Effector memory CD4-positive, alpha-beta T cell (primary cell): ENCODE data around the gene HOXB9.
A peak's percentile ranks its signal among the peaks of the same experiment; 100 is the strongest.

ENCODE experiments used
- DNase-seq, 3 donors: peaks; one replicate each; pipeline ENCODE4 v3.0.0-alpha.2; 2020
- H3K27ac ChIP-seq: 2 replicates; pipeline ENCODE4 v1.7.0; 2013; ENCODE audit warnings: mild to moderate bottlenecking, low read length, moderate library complexity; ENCODE audit not compliant: insufficient read depth, poor library complexity, severe bottlenecking
- H3K27me3 ChIP-seq: replicated peaks from 2 replicates; pipeline ENCODE4 v1.7.0; 2013; ENCODE audit warnings: mild to moderate bottlenecking, low read length; ENCODE audit not compliant: insufficient read depth, control insufficient read depth, poor library complexity, severe bottlenecking
- H3K36me3 ChIP-seq: 2 replicates; pipeline ENCODE4 v1.7.0; 2013; ENCODE audit warnings: mild to moderate bottlenecking, low read length, moderate library complexity; ENCODE audit not compliant: control insufficient read depth, insufficient read depth
- H3K4me1 ChIP-seq: 2 replicates; pipeline ENCODE4 v1.7.0; 2013; ENCODE audit warnings: low read length, mild to moderate bottlenecking; ENCODE audit not compliant: control insufficient read depth, insufficient read depth, poor library complexity, severe bottlenecking
- H3K4me3 ChIP-seq: 2 replicates; pipeline ENCODE4 v1.7.0; 2013; ENCODE audit warnings: low read length, low read depth, mild to moderate bottlenecking; ENCODE audit not compliant: insufficient read depth, poor library complexity, severe bottlenecking
- H3K9me3 ChIP-seq: 2 replicates; pipeline ENCODE4 v1.7.0; 2013; ENCODE audit warnings: mild to moderate bottlenecking, low read length, moderate library complexity; ENCODE audit not compliant: control insufficient read depth
- total RNA-seq, 3 donors: gene quantifications; one replicate each; lab custom pipeline; 2026; lab: John Stamatoyannopoulos, UW

HOXB9 gene
- 0 to 0.44 (median 0.39) reads per million in 3 donors for total RNA-seq

DNA sequence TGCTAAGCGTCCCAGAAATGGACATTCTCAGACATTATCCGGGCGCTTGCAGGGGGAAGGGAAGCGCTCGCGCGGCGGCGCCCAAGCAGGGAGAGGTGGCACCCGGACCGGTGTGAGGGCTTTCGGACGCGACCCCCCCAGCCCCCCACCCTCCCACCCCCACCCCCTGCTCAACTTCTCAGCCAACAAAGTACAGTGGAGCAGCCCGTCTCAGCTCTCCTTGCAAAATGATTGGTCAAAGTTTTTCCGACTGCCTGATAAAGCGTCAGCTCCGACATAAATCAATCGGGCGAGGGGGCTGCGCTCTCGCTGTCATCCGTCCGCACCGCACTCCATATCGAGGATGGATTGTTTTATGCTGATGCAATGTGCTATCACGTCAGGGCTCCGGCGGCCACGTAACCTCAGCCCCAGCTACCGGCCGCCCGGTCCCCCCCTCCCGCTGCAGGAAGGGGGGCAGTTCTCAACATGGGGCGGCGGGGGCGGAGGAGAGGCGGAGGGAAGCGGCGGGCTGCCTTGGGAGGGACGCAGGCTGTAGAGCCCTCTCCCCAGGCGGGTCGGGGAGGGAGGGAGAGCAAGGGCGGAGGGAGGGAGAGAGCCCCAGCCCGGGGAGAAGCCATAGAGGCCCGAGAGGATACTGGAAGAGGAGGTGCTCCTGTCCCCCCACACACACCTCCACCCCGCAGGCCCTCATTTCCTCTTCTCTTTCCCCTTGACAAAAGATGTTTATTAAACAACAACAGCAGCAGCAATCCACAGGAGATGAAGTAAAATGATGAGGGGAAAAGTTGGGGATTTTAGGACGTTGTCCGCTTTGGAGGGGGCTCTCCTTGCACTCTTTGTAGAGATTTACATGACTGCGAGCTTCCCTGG lies at the start of gene HOXB9:
Gene HOXB9, minus strand, starts transcription at position 114 of the 873 bp plus-strand sequence. Its CDS starts 89 bp downstream, at position 25.
- Histone ChIP-seq H3K4me3 (peak within 1 kb of the TSS; percentile 59), H3K27me3 (peaks cover 79% of the 10 kb centered on the region), H3K36me3 (no peaks in the 10 kb centered on the region), H3K4me1 (peaks cover 25% of the 10 kb centered on the region), H3K9me3 (no peaks in the 10 kb centered on the region), H3K27ac (no peak within 1 kb of the TSS)
- peak in 1 of 3 donors; percentile 32 for DNase-seq

DNA sequence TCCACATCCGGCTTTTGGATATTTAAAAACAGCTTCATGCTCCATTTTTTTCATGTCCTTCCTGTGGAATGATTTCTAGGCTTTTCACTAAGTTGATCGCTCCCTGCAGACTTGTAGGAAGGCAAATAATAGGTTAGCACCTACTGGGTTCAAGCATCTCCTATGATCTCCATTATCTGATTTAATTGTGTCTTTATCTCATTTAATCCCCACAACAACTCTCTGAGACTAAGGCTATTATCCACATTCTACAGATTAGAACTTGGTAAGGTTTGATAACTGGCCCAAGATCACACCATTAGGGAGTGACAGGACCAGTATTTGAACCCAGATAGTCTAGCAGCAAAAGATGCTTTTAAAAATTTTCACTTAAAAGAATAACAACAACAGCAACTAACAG lies 46.2 kb upstream of the HOXB9 start:
- H3K36me3 ChIP-seq: no peaks in the 10 kb centered on the region
- no peak overlapping the region for H3K4me3 ChIP-seq
- no peaks in the 10 kb centered on the region for H3K4me1 ChIP-seq
- H3K27me3 ChIP-seq: peaks cover 4% of the 10 kb centered on the region
- H3K27ac ChIP-seq: no peak overlapping the region
- H3K9me3 ChIP-seq: no peaks in the 10 kb centered on the region
- DNase-seq: no peak

GRCh38 chr17:48671697-48672171 lies 45.6 kb upstream of the HOXB9 start:
- no peaks in the 10 kb centered on the region for H3K9me3 ChIP-seq
- peak; percentile 30 to 49 (median 32) for DNase-seq
- H3K27ac ChIP-seq: no peak overlapping the region
- H3K36me3 ChIP-seq: no peaks in the 10 kb centered on the region
- no peaks in the 10 kb centered on the region for H3K4me1 ChIP-seq
- H3K4me3 ChIP-seq: no peak overlapping the region
- H3K27me3 ChIP-seq: peaks cover 4% of the 10 kb centered on the region

DNA sequence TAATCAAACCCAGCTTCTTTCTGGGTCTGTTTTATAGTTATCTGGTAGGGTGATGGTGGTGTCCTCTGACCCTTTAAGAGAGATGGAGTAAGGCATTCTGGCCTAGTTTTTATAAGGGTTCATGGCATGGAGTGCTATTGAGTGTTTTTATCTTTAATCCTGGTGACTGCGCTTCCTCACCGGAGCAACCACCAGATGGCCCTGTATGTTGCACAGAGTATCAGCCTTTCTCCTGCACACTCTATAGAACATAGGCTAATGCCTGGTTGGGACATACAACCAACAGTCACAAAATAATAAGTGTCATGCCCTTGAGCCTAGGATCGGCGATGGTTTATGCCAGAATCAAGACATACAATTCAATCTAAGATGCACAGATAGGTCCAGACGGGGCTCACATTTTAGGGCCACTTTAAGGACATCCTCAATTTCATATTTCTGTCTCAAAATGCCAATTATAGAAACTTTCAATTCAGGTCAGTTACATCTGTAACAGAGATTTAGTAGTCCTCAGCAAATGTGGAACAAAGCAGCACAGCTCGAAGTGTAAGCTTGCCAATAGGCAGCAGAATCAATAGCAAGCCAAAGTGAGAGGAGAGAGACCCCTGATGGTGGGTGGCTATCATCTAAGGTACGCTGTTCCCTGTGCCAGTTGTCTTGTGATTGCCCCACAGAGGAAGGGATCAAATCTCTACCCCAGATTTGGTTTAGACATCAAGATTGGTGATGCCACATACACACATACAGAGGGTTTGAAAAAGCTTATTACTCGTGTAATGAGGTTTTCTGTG lies 37.2 kb upstream of the HOXB9 start:
- no peaks in the 10 kb centered on the region for H3K4me1 ChIP-seq
- H3K27me3 ChIP-seq: no peaks in the 10 kb centered on the region
- H3K27ac ChIP-seq: no peak overlapping the region
- no peaks in the 10 kb centered on the region for H3K36me3 ChIP-seq
- H3K9me3 ChIP-seq: no peaks in the 10 kb centered on the region
- H3K4me3 ChIP-seq: no peak overlapping the region
- no peak for DNase-seq

DNA sequence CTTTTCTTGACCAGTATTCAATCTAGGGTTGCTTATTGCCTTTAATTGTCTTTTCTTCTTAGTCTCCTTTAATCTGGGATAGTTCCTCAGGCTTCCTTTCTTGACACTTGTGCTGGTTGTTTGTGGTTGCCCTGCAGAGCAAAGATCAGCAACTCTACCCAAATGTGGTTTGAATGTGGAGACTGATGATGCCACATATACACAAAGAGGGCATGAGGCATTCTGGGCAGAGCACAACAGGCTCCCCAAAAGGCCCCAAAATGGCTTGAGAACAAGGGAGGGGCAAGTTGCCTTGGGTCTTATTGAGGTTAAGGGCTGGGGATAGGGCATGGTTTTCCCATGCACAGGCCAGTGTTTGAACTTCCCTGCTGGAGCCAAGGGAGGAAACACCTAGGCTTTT lies 29.8 kb upstream of the HOXB9 start:
- Histone ChIP-seq H3K9me3 (no peaks in the 10 kb centered on the region), H3K36me3 (no peaks in the 10 kb centered on the region), H3K4me1 (no peaks in the 10 kb centered on the region), H3K27ac (no peak overlapping the region), H3K4me3 (no peak overlapping the region), H3K27me3 (no peaks in the 10 kb centered on the region)
- DNase-seq: no peak

- Histone ChIP-seq H3K27ac (no peak overlapping the region), H3K27me3 (peaks cover 27% of the 10 kb centered on the region), H3K9me3 (no peaks in the 10 kb centered on the region), H3K4me3 (no peak overlapping the region), H3K36me3 (no peaks in the 10 kb centered on the region), H3K4me1 (peaks cover 6% of the 10 kb centered on the region)
- no peak for DNase-seq
Measured at GRCh38 chr17:48649741-48650140, 23.6 kb upstream of the HOXB9 start.

DNA sequence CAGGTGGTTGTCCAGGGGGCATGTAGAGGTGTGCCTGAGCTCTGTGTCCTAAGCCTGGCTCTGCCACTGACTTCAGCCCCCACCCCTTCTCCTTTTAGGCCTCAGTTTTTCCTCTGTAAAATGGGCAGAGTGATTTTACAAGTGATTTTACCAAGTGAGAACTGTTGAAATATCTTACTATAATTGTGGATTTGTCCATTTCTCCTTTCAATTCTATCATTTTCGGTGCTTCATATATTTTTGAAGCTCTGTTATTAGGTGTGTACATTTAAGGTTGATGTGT lies 21.7 kb upstream of the HOXB9 start:
- Histone ChIP-seq H3K9me3 (no peaks in the 10 kb centered on the region), H3K4me3 (no peak overlapping the region), H3K27ac (no peak overlapping the region), H3K27me3 (peaks cover 37% of the 10 kb centered on the region), H3K4me1 (peaks cover 6% of the 10 kb centered on the region), H3K36me3 (no peaks in the 10 kb centered on the region)
- no peak for DNase-seq

DNA sequence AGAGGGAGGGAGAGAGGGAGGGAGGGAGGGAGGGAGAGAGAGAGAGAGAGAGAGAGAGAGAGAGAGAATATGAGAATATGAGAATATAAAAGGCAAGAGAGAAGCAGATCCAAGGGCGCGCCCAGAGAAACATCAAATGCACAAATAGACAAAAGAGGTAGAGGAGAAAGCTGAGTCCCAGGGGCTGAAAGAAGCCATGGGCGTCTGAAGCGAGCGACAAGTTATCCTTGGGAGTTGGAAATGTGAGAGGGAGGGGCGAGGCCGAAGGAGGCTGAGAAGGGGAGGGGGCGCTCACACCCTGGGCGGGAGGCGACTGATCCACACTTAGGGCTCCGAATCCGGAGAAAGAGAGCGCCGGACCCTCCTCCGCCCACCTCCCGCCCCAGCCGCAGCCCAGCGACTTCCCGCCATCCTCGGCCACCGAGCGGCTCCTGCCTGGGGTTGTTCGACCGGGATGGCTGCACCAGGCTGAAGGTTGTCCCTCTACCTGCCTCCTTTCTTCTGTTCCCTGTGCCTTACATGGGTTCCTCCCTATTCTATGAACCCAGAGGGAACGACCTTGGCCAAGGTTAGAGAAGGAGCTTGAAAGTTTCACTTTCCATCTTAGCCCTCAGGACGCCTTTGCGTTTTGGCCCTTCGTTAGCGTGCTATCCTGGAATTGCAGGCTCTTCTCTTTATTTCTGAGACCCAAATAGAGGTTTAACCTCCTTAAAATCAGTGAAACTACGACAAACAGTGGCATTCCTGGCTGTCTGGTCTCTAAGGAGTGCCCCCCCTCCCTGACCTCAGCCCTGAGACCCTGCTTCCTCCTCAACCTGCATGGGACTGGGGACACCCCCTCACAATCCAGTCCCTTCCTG lies 21.2 kb upstream of the HOXB9 start:
- Histone ChIP-seq H3K4me3 (peak overlapping the region; percentile 57), H3K9me3 (no peaks in the 10 kb centered on the region), H3K27me3 (peaks cover 40% of the 10 kb centered on the region), H3K4me1 (peaks cover 10% of the 10 kb centered on the region), H3K27ac (no peak overlapping the region), H3K36me3 (no peaks in the 10 kb centered on the region)
- DNase-seq: no peak

DNA sequence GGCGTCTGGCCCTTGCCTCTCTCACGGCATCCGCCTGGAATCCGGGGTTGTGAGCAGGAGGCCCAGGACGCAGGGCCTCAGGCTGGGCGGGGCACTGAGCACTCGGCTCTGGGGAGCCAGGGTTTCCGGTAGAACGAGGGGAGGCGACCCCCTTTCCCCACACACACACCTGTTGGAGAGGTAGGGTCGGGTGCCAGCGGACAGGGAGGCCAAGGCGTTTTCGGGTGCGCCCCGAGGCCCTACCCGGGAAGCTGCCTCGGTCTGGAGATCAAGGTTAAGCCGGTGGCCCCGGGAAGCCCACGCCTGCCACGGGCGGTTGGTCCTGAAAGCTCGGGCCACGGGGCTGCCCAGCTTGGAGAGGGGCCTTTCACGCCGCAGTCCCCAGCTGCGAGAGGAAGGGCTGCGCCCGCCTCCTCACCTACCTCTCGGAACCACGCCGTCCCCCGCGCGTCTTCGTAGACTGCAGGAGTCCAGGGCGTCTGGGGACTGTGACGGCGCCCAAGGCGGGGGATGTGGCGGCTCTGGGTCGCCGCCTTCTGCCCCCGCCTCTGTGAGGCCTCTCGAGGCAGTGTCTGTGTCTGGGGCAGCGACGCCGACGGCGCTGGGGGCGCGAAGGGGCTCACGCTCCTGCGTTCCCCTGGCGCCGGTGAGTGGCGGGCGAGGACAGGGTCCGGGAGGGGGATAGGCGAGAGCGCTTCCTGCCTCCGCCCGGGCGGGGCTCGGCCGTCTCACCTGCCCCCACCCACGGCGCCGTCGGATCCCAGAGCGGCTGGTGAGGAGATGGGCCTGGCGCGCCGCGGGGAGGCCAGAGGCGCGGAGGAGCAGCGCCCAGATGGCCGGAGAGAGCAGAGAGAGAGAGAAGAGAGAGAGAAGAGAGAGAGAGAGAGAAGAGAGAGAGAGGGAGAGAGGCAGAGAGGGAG lies 20.3 kb upstream of the HOXB9 start:
- DNase-seq: no peak
- Histone ChIP-seq H3K9me3 (no peaks in the 10 kb centered on the region), H3K36me3 (no peaks in the 10 kb centered on the region), H3K27ac (no peak overlapping the region), H3K27me3 (peaks cover 48% of the 10 kb centered on the region), H3K4me1 (peaks cover 16% of the 10 kb centered on the region), H3K4me3 (peak overlapping the region; percentile 57)
